UCSD-AML1 (cell line): ENCODE data around the gene PVALEF.
"Not testable (repeated sequence)": the region's sequence is repeated elsewhere in the genome, so short reads cannot be mapped to it uniquely, and the experiment has no call there.

Experiments
- DNase-seq: peaks from one replicate; lab custom pipeline; 2025; ENCODE audit not compliant: unreplicated experiment; lab: John Stamatoyannopoulos, UW

PVALEF gene

DNA sequence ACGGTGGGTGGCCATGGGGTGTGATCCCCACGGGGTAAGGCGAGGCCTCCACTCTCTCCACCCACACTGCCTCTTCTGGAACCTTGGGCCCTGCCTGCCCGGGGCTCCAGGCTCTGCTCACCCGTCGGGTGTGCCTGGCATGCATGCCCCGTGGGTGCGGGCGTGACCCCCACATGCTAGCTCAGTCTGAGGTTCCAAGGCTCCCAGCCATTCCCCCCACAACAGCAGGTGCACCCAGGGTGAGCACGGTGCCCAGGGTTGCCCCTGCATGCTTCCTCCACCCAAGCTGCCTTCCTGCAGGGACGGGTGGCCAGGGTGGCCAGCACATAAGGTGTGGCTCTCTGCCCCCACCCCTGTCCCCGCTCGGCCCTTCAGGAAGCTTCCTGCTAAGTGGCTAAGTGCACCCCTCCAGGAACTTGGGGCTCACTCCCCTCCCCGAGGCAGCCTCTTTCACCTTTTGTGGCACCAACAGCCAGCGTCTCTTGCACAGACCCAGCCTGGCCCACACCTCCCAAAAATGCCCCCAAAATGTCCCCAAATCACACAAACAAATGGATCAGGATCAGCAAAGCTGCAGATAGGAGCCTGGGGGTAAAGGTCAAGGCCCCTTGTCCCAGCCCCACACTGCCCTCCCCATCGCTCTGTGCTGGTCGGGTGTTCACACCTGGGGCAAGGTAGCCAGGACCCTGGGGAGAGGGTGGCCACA, 21.4 kb upstream of the PVALEF start:
- no peak for DNase-seq

DNA sequence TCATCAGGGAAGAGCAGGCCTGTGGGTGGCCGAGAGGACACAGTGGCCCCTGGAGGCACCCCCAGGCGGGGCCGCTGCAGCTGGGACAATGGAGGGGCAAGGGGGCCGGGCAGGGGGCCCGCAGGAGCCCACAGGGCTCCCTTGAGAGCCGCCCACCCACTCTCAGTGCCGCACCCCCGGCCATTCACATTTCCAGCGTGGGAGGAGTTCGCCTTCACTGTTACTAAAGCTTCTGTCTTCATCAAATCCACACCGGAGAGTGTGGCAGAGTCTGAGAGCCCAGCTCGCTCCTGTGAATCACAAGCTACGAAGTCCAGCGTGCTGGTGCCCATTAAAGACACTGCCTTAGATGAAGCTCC, 20.9 kb upstream of the PVALEF start:
- DNase-seq, result no peak

DNA sequence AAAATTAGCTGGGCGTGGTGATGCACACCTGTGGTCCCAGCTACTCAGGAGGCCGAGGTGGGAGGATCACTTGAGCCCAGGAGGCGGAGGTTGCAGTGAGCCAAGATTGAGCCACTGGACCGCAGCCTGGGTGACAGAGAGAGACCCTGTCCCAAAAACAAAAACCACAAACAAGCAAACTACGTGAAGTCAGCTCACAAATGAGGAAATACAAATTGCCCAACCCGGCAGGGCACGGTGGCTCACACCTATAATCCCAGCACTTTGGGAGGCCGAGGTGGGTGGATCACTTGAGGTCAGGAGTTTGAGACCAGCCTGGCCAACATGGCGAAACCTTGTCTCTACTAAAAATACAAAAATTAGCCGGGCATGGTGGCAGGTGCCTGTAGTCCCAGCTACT, 19.1 kb upstream of the PVALEF start:
- DNase-seq, result not testable (repeated sequence)

DNA sequence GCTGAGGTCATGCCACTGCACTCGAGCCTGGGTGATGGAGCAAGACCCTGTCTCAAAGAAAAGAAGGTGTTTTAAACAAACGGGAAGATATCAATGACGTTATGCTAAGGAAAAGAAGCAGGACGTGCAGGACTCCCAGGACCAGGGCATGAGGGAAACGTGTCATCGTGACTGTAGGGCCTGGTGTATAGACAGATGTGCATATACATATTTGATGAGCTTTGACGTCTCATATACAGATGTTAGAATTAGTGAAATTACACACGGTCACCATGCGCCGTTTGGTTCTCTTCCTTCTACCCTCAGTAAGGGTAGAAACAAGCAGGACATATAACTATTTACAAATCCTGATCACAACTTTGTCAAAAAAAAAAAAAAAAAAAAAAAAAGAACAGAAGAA, 17.6 kb upstream of the PVALEF start:
- DNase-seq, result no peak

DNA sequence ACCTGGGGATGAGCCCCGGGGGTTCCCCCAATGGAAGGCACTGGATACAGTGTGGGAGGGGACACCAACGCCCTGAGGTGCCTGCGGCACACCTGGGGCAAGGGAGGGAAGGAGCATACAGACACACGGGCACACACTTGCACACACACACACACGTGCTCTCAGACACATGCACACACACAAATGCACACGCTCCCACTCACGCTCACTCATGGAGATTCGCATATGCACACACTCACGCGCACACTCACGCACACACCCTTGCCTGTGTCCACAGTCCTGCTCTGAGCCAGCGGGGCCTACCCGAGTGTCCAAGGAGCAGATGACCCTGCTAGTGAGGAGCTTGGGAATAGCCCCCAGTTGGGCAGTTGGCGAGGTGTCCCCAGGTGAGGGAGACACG, 16.7 kb upstream of the PVALEF start:
- no peak for DNase-seq

DNA sequence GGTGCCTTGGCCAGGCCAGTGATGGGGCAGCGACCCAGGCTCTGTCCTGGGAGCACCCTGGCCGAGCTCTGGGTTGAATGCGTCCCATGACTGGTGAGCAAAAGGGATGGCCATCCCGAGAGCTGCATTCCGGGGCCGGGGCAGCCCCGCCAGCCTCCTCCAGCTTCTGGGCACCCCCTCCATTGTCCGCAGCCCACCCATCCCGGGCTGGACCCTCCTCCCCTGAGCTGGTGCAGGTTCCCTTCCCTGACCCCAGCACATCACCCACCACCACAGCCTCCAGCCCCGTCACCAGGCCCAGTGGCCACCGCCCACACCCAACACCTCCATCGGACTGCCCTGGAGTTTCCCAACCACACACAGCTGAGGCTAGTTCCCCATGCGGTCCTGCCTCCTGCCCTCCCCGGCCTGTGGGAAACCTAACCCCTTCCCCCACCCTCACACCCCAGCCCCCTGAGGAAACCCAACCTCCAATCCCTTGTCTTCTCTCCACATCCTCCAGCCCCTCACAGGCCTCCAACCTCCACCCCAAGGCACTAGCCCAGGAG, 16.2 kb upstream of the PVALEF start:
- no peak for DNase-seq

DNA sequence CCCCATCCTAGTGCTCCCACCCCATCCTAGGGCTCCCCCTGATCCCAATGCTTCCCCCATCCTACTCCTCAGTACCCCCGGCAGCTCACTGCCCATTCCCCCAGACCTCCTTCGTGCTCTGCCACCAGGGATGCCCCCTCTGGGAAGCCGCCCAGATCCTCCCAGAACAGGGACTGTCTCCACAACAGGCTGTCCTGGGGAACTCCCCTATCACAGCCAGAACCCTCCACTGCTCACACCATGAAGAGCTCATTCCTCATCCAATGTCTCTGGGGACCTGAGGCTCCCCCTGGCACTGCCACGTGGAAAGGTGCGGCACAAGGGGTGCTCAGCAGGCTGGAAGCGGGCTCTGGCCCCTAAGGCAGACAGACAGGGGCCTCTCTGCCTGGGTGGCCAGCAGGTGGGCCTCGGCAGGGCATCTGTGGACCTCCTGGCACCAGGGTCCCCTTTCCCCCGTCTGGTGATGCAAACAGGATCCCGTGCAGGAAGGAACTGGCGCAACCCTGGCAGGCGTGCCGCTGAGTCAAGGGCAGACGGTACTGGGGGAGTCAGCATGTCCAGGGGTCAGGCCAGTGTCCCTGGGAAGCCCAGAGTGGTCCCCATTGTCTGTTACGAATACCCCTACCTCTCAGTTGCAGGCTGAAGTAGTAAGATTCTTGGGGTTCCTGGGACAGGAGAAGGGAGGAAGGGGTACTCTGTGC, 14.8 kb upstream of the PVALEF start:
- DNase-seq, result peak; percentile 29

DNA sequence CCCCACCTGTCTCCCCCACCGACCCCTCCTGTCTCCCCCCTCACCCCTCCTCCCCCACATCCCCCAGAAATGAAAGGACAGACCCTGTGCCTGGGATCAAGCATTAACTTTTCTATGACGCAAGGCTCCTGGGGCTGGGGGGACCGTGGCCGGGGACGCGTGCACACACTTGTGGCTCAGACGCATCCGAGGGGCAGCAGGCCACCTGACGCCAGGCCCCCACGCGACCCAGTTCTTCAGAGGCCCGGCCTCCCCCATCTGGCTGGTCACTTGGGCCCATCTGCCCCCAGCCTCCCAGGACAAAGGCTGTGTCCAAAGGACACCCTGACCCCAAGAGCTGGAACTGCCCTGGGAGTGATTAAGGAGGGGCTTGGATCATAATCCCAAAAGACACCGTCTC, 14.0 kb upstream of the PVALEF start:
- DNase-seq, result no peak

DNA sequence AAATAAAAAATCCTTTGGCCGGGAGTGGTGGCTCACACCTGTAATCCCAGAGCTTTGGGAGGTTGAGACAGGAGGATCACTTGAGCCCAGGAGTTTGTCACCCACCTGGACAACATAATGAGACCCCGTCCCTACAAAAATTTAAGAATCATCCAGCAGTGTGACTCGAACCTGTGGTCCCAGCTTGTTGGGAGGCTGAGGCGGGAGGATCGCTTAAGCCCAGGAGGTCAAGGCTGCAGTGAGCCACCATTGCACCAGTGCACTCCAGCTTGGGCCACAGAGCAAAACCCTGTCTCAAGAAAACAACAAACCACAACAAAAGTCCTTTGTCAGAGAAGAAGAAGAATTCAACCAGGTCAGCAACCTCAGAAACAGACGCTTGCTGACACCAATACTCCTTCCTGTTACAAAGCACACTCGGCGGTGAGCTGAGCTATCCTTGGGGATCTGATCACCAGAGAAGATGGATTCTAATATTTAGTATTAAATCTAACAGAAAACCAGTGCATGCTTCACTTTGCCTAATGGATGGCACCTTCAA, 12.9 kb upstream of the PVALEF start:
- DNase-seq, result no peak

DNA sequence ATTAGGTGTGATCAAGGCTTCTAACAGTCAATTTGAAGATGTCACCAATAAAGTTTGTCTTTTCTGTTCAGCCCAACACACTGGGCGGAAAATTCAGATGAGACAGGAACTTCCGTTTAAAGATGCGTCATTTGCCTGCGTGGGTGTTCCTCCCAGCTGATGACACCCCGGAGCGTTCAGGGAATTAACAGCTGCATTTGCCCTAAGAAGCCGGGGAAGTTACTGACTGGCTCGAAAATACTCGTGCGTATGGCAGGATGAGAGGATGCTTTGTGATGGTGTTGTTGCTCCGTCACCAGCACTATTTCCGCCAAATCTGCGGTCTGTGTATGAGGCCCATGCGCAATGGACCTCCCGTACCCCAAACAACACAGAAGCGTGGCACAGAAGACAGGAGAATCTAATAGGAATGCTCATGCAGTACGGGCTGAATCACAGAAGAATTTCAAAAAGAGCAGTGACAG, 11.9 kb upstream of the PVALEF start:
- DNase-seq, result no peak

DNA sequence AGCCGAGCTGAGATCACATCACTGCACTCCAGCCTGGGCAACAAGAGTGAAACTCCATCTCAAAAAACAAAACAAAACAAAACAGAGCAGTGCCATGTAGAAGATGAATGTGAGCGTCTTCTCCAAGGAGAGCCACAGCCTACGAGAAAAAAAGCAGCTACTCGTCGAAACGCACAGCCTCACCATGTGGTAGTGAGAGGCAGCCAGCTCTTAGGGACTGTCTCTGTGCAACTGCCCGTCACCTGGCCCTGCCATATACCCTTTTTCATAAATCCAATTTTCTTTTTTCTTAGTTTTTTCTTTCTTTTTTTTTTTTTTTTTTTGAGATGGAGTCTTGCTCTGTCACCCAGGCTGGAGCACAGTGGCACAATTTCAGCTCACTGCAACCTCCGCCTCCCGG, 11.3 kb upstream of the PVALEF start:
- not testable (repeated sequence) for DNase-seq

DNA sequence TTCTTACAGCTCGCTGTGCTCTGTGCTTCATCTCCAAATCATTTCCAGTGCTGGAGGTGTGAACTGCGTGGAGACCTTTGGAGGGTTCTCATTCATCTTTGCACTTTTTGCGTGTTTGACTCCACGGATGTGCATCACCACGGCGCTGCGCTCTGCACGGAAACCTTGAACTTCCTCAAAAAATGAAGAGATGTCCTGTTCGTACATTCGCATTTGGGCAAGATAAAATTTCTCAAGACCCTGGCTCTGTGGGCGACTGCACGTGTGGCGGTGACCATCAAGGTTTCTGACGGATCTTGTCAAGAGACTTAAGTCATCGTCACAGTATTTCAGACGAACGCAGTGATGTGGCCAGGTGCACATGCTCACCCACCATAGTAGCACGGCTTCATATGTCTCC, 10.3 kb upstream of the PVALEF start:
- no peak for DNase-seq

DNA sequence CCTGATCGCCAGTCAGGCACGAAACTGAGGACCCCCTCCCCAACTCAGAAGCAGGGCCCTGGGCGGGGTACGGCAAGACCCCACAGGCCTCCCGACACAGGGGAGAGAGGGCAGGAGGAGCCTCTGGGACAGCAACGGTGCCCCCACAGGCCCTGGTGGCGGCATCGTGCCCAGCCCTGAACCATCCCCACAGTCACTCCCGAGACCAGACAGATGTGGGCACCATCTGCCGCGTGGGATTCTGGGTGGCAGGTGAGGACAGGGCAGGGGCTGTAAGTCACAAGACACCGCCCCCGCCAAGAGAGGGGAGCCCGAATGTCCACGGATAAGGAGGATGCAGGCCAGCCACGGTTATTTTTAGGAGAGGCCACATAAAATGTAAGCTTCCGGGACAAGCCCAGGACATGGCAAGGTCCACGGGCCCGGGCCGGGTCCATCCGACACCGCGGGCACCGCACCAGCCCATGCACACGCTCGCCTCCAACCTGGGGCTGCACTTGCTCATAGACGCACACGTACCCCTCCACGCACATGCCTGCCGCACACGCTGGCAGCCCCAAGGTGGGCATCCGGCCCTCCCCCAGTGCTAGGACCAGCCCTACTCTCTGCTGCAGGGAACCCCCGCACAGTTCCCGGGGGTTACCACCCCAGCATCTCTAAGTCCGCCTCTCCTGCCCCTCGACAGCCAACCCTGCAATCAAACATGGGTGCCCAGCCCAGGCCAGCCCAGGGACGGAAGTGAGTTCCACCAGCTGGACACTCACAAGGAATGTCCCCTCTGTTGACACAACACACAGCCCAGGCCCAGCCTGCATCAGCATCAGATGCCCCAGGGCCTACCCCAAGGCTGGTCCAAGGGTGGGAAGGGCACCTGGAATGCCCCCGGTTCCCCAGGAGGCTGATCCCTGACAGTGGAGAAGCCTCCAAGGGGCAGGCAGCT, 8.2 kb upstream of the PVALEF start:
- no peak for DNase-seq

DNA sequence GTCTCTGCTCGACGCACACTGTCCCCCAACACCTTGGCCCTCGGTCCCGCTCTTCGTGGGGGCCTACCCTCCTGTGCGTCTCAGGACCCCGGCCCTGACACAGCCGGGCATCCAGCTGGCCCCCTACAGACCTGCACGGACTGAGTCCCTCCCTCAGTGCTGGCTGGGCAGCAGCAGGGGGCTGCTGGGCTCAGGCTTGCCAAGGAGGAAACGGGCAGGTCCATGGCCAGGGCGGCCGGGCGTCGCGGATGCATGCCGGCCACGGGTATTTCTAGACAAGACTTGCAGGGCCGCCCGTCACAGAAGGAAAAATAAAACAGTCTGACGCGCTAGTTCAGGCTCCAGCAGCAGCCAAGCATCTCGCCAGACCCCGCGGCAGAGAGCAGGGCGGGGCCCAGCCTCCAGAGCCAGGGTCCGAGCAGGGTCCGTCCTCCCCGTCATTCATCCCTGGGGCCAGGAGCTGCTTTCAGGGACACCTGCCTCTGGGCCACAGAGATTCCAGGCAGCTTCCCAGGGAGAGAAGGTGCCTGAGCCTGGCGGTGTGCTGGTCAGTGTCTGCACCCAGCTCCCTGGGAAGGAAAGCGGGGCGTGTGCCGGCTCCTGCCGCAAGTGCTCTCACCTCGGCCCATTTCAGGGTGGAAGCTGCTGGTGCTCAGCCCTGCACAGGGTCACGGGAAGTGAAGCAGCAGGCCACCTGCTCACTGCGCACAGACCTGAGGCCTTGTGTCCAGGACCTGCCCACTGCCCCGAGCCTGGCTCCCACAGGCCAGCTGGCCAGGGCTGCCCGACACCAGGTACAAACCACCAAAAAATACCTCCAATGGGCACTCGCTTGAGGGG, 7.2 kb upstream of the PVALEF start:
- no peak for DNase-seq

DNA sequence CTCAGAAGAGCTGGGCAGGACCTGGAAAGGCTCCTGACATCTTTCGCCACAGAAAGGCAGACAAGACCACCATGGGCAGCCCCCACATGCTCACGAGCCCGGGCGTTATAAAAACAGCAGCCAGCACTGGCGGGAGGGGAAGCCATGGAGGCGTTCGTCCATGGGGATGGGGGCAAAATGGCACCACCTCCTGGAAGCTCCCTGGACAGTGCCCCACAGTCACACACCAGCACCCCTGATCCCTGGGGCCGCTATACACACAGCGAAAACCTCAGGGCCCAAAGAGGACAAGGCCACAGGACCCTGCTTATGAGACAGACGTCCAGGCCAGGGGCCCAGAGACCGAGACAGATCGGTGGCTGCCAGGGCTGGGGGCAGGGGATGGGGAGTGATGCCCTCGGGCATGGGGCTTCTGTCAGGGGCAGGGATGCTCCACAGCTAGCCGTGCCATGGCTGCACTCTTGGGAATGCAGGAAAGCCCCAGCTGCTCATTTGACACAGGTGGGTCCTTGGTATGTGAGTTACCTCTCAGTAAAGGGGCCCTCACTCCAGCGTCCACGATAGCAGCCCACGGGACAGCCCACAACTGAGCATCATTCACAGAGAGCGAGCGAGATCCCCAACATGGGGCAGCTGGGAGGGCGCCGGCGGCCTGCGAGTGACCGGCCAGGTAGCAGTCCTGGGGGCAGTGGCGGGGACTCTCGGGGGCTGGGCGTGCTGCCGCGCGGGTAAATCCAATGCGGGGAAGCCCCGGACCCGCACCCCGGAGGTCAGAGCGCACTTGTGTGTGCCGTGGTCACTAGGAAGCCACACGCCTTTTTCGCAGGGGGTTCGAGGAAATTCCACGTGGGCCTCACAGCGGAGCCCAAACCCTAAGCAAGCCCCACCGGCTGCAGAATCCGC, 6.4 kb upstream of the PVALEF start:
- no peak for DNase-seq

DNA sequence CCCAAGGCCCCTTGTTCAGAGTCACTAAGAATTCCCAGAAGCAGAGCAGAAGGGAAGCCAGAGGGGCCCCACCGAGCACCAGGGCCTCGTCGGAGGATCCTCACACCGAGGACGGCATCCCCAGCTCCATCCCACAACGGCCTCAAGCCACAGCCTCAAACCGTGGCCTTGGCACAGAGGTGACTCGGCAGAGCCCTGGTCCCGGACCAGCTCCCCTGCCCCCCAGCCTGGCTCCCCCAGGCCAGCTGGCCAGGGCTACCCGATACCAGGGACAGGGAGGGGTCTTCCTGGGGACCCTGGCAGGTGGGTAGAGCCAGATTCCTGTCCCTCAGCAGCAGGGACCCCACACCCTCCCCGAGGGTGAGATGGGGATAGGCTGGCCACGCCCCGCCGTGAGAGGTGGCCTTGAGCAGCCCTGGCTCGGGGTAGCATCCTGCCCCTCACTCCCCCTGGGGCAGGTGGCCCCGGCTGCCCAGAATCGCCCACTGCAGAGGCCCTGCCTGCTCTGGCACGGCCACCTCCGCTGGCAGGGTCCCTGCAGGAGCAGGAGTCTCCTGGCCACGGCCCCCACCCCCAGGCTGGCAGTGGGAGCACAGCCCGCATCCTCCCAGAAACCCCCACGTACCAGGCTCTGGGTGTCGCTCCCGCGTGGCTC, 5.6 kb upstream of the PVALEF start:
- DNase-seq, result peak; percentile 59

DNA sequence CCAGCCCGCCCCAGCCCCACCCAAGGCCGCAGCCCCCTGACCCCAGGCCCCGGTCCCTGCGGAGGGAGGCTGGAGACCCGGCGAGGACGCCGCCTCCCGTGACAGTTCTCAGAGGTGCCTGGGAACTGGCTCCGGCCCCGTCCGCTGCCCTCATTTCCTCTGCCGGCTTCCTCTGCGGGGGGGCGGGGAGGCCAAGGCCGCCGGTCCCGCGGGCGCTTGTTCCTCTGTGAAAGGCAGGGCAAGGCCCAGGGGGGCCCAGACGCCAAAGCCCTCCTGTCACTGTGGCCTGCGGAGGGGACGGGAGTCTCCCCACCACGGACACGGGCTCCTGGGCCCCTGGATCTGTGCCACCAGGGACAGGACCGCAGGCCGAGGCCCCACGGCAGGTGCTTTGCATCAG, 5.0 kb upstream of the PVALEF start:
- peak; percentile 68 for DNase-seq

DNA sequence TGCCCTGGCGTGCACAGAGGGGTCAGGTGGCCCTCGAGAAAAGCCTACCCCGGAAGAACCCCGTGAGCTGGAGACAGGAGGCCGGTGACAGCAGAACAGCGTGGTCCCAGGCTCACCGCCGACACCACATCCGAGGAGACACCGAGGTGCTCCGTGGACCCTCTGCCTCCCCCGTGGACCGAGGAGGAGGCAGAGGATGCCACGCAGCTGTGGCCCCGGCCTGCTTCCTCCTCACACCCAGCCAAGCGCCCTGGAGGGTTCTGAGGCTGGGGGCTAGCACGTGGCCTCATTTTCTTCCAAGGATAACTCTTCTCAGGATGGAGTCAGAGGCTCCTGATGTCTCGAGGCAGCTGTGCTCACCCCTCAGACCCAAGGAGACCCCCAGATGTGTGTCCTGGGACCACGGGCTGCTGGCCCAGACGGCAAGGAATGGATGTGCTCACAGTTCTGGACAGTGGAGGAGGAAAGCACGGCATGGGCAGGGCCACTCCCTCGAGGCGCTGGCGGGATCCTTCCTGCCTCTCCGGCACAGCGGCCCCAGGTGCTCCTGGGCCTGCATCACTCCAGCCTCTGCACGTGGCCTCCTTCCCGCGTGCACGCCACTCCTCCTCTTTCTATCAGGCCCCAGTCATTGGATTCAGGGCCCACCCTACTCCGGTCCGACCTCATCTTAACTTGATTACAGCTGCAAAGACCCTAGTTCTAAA, 4.4 kb upstream of the PVALEF start:
- peak; percentile 26 for DNase-seq
